ENCODE data around the gene GPI. TPM values are rescaled to one million over a fixed set of nuclear protein-coding genes. Genes with fewer than 3 reads are reported as not detected.
A peak's percentile ranks its signal among the peaks of the same experiment; 100 is the strongest.

GPI gene
- total RNA-seq, 4 donors from 2014 or later = 191 to 292 (median 234) TPM

GRCh38 chr19:34428549-34429285 is 63.7 kb downstream of the GPI start:
- H3K4me1 ChIP-seq = peaks cover 0 to 27% (median 9%) of the 10 kb centered on the region in 4 donors
- peak overlapping the region; percentile 60 to 97 (median 86) for H3K4me3 ChIP-seq
- H3K36me3 ChIP-seq = peaks cover 0 to 14% (median 0%) of the 10 kb centered on the region in 3 donors
- TF ChIP-seq POLR2A (IDR thresholded peaks at IDR 0.05) (no peak), CTCF (IDR thresholded peaks at IDR 0.05) (no peak)
- peak in 2 of 3 donors; percentile 53 to 70 for DNase-seq
- no peaks in the 10 kb centered on the region for H3K9me3 ChIP-seq
- H3K27ac ChIP-seq = peak overlapping the region; percentile 76 to 95 (median 82)
- H3K27me3 ChIP-seq = no peaks in the 10 kb centered on the region

- H3K4me3 ChIP-seq = peak overlapping the region in 2 of 4 donors; percentile 85 to 88
- H3K27ac ChIP-seq = no peak overlapping the region
These were observed 64.6 kb downstream of the GPI start for GRCh38 chr19:34429553-34429952.

GRCh38 chr19:34430738-34431625 is 66.0 kb downstream of the GPI start:
- Histone ChIP-seq H3K36me3 (peaks cover 0 to 34% (median 0%) of the 10 kb centered on the region in 3 donors), H3K4me3 (no peak overlapping the region), H3K4me1 (peaks cover 0 to 27% (median 9%) of the 10 kb centered on the region in 4 donors), H3K27ac (no peak overlapping the region), H3K27me3 (no peaks in the 10 kb centered on the region), H3K9me3 (no peaks in the 10 kb centered on the region)
- no peak for DNase-seq
- TF ChIP-seq CTCF (IDR thresholded peaks at IDR 0.05) (peak; percentile 31 to 58 (median 47)), POLR2A (IDR thresholded peaks at IDR 0.05) (no peak)

More at GRCh38 chr19:34429553-34429952, 64.6 kb downstream of the GPI start:
- peaks cover 0 to 21% (median 0%) of the 10 kb centered on the region in 3 donors for H3K36me3 ChIP-seq
- TF ChIP-seq POLR2A (IDR thresholded peaks at IDR 0.05) (no peak), CTCF (IDR thresholded peaks at IDR 0.05) (no peak)
- no peaks in the 10 kb centered on the region for H3K27me3 ChIP-seq
- DNase-seq = no peak
- no peaks in the 10 kb centered on the region for H3K9me3 ChIP-seq
- peaks cover 0 to 27% (median 9%) of the 10 kb centered on the region in 4 donors for H3K4me1 ChIP-seq

GRCh38 chr19:34431681-34432402 is 66.8 kb downstream of the GPI start:
- peak overlapping the region in 1 of 4 donors; percentile 19 for H3K27ac ChIP-seq
- DNase-seq = no peak
- no peaks in the 10 kb centered on the region for H3K9me3 ChIP-seq
- no peak for TF ChIP-seq POLR2A (IDR thresholded peaks at IDR 0.05)
- TF ChIP-seq CTCF (IDR thresholded peaks at IDR 0.05) = no peak
- peaks cover 0 to 43% (median 0%) of the 10 kb centered on the region in 3 donors for H3K36me3 ChIP-seq
- no peak overlapping the region for H3K4me3 ChIP-seq
- no peaks in the 10 kb centered on the region for H3K27me3 ChIP-seq
- peaks cover 0 to 27% (median 9%) of the 10 kb centered on the region in 4 donors for H3K4me1 ChIP-seq

DNA sequence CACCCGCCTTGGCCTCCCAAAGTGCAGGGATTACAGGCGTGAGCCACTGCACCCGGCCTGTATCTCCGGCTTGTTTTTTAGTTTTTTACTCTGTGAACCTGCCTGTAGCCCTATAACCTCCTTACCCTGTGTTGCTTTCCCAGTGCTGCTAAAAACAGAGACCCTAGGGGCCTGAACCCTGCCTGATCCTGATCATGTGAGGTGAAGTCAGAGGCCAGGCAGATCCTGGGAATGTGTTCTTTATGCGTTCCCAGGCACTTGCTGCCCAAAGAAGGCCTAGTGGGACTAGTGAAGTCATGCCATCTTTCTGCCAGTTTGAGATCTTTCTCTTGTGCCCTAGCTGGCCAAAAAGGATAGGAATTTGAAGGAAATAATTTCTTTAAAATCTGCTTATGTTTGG is 67.8 kb downstream of the GPI start:
- Histone ChIP-seq H3K9me3 (no peaks in the 10 kb centered on the region), H3K27ac (peak overlapping the region in 1 of 4 donors; percentile 19), H3K4me3 (no peak overlapping the region), H3K27me3 (no peaks in the 10 kb centered on the region), H3K36me3 (peaks cover 0 to 53% (median 0%) of the 10 kb centered on the region in 3 donors), H3K4me1 (peaks cover 0 to 23% (median 9%) of the 10 kb centered on the region in 4 donors)
- TF ChIP-seq CTCF (IDR thresholded peaks at IDR 0.05) (no peak), POLR2A (IDR thresholded peaks at IDR 0.05) (no peak)
- DNase-seq = no peak
